Ovary (tissue), 3 donors: Measurements from ENCODE around the gene FAM120B.

ENCODE experiments used
- CTCF ChIP-seq, 3 donors: fragments of 450-650 bp in 2 of 3; fragments of 200-600 bp in 1 of 3; IDR thresholded peaks; one replicate each; pipeline versions ENCODE4 v1.5.1 to v1.8.0; 2016 to 2022; ENCODE audit warnings: antibody characterized with exemption in 3 of 3, mild to moderate bottlenecking in 1 of 3
- POLR2A ChIP-seq: fragments of 450-650 bp; IDR thresholded peaks from one replicate; pipeline ENCODE4 v1.6.1; 2017; ENCODE audit warnings: antibody characterized with exemption, mild to moderate bottlenecking, moderate library complexity
- donor health status: DM: no; HTN: no; CAD: no.

GRCh38 chr6:170420283-170420682 is 113.7 kb downstream of the FAM120B start:
- TF ChIP-seq POLR2A (no peak), CTCF (IDR thresholded peaks at IDR 0.05) (no peak)
